ENCODE data around the gene TMC4.
"Not testable (repeated sequence)": the region's sequence is repeated elsewhere in the genome, so short reads cannot be mapped to it uniquely, and the experiment has no call there.

Gene TMC4

DNA sequence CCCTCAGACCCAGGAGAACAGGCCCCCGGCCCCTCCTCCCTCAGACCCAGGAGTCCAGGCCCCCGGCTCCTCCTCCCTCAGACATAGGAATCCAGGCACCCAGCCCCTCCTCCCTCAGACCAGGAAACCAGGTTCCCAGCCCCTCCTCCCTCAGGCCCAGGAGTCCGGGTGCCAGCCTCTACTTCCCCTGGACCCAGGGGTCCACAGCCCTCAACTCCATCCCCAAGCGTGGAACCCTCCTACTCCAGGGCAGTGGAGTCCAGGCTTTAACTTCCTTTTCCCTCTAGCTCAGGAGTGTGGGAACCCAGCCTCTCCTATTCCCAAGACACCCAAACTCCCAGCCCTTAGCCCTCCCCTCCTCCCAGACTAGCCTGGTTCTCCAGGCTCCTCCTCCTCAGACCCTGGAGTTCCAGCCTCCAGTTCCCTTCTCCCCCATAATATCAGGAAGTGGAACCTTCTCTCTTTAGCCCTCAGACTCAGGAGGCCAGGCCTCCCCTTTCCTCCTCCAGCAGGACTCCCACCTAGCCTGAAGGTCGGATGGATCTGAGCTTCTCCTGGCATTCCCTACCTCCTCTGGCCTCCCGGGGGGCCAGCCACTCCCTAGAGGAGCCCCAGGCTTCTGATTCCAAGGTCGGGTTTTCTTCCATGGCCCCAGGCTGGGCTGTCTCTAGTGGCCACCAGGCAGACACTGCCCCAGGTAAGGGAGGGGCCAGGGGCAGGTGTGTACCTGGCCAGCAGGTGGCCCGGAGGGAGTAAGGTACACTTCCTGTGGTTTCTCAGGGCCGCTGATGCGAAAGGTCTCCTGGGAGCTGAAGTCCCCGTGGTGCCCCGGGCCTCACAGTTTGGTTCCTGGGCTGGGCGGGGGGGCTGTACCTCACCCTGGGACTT, at the start of gene TMC4:
TMC4 (minus strand) TSS at position 690 of the 888 bp plus-strand sequence; CDS start at position 647, 43 bp downstream.
- Mint-ChIP-seq H3K27me3 (no peaks in the 10 kb centered on the region), H3K27ac (peak within 1 kb of the TSS in 1 of 2 donors; percentile 74), H3K4me3 (no peak within 1 kb of the TSS), H3K4me1 (peaks cover 27% of the 10 kb centered on the region), H3K9me3 (no peaks in the 10 kb centered on the region)
- DNase-seq = no peak
- ATAC-seq = no peak

DNA sequence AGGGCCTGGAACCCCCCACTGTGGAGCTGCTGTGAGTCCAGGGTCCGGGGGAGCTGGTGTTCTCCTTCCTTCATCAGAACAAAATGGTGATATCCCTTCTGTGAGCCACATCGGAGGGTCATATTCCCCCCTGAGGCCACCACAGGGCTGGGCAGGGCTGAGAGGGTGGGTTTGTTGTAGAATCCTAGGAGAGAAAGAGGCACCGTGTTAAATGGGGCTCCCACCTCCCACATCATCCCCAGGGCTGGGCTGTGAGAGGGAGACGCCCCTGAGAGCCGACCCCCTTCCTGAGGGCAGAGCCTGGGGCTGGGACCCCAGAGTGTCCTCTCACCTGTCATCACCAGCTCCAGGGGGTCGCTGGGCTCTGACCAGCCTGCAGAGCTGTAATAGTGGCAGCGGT, 49.0 kb upstream of the TMC4 start:
- ATAC-seq, H3K9me3 Mint-ChIP-seq, H3K27ac Mint-ChIP-seq, DNase-seq, H3K4me3 Mint-ChIP-seq: not testable (repeated sequence)
- Mint-ChIP-seq H3K4me1 (peaks cover 11% of the 10 kb centered on the region), H3K27me3 (peaks cover 19% of the 10 kb centered on the region)

DNA sequence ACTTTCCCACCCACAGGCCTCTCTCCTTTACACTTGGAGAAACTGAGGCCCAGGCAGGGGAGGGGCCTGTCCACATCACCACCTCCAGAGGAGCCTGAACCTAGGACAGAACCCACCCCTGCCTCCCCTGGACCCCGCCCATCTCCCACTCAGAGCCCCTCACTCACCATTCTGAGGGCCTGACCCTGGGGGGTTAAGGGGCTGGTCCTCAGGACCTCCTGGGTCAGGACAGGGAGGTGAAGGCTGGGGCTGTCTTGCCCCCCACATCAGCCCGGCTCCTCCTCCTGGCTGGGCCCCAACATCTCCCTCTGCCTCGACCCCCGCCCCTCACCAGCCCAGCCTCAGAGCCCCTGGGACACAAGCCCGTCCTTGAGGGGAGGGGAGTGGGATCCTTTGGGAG, 46.7 kb upstream of the TMC4 start:
- not testable (repeated sequence) for H3K4me3 Mint-ChIP-seq, H3K9me3 Mint-ChIP-seq, H3K27ac Mint-ChIP-seq, DNase-seq, ATAC-seq
- Mint-ChIP-seq H3K27me3 (peaks cover 19% of the 10 kb centered on the region), H3K4me1 (peaks cover 11% of the 10 kb centered on the region)

DNA sequence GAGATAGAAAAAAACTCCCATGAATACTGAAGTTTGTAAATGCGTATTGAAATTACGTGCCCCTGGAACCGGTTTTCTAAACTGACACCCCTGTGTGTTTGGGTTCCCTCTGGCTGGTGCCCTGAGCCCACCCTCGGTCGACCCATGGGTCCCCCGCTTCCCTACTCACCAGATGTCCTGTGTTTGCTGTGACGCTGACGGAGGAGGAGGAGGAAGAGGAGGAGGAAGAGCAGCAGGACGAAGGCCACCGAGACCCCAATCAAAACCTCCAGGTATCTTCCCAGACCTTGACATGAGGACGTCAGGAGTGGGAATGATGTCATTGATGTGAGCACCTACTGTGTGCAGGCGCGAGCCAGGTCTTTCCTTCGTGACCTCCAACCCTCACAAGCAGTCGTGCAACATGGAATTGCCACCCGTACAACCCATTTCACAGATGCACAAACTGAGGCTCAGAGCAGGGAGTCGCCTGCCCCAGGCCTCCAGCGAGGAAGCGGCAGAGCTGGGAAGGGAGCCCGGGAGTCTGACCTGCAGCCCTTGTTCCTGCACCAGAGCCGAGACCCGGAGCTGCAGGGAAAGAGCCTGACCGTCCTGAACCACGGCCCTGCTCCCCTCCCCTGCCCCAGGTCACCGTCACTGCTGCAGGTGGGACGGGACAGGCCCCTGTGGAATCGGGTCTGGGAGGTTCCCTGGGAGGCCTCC, 46.2 kb upstream of the TMC4 start:
- H3K27ac Mint-ChIP-seq = no peak overlapping the region
- H3K4me1 Mint-ChIP-seq = peaks cover 11% of the 10 kb centered on the region
- ATAC-seq (no peak), DNase-seq (no peak)
- no peak overlapping the region for H3K4me3 Mint-ChIP-seq
- peaks cover 17% of the 10 kb centered on the region for H3K27me3 Mint-ChIP-seq
- no peaks in the 10 kb centered on the region for H3K9me3 Mint-ChIP-seq

DNA sequence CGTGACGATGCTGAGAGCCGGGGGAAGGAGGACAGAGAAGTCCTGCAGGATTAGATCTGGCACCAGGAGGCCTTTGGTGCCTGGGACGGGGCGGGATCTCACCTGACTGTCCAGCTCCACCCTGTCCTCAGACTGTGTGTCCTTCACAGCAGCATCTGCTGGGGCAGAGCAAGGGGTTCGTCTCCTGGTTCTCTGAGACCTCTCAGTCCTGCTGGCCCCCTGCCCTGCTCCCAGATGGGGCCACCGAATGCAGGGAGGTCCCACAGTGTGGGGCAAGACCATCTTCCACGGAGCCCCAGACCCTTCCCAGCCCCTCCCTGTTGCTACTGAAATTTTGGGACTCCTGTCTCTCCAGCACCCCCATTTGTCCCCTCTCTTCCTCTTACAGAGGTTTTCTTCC, 45.3 kb upstream of the TMC4 start:
- Mint-ChIP-seq H3K9me3 (no peaks in the 10 kb centered on the region), H3K27ac (no peak overlapping the region), H3K4me1 (peaks cover 9% of the 10 kb centered on the region), H3K4me3 (no peak overlapping the region), H3K27me3 (peaks cover 8% of the 10 kb centered on the region)
- ATAC-seq (no peak), DNase-seq (no peak)

- H3K27me3 Mint-ChIP-seq, H3K9me3 Mint-ChIP-seq, H3K4me3 Mint-ChIP-seq, H3K4me1 Mint-ChIP-seq, ATAC-seq, DNase-seq: not testable (repeated sequence)
- peak overlapping the region in 1 of 2 donors; percentile 83 for H3K27ac Mint-ChIP-seq
Observed at GRCh38 chr19:54217517-54218247, 44.7 kb upstream of the TMC4 start.

DNA sequence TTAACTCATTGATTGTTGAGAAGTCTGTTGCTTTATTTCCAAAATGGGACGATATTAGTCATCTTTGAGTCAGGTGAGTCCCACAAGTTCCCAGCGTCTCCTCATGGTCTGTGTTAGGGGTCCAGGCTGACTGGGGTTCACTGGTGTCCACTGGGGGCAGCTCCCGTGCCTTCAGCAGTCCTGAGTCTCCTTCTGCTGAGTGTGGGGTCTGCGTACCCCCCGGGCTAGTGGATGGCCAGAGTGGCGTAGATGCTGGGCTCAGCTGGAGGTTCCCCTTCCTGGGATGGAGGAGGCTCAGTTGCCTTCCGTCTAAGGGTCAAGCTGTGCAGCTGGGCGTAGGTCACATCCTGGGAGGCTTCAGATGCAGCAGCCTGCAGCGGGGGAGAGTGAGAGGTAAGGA, 43.9 kb upstream of the TMC4 start:
- Mint-ChIP-seq H3K27ac (no peak overlapping the region), H3K9me3 (no peaks in the 10 kb centered on the region), H3K4me1 (no peaks in the 10 kb centered on the region), H3K4me3 (no peak overlapping the region), H3K27me3 (no peaks in the 10 kb centered on the region)
- DNase-seq (no peak), ATAC-seq (no peak)

DNA sequence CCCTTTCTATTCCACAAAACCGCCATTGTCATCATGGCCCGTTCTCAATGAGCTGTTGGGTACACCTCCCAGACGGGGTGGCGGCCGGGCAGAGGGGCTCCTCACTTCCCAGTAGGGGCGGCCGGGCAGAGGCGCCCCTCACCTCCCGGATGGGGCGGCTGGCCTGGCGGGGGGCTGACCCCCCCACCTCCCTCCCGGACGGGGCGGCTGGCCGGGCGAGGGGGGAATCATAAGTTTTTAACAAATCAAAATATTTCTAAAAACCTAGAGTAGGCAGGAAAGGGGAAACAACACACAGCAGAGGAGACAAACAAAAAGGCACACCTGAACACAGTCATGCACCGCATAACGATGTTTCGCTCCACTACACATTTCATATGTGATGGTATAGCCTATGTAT, 41.8 kb upstream of the TMC4 start:
- H3K9me3 Mint-ChIP-seq, H3K27ac Mint-ChIP-seq, H3K4me3 Mint-ChIP-seq, H3K27me3 Mint-ChIP-seq, DNase-seq, ATAC-seq: not testable (repeated sequence)
- H3K4me1 Mint-ChIP-seq = peaks cover 17% of the 10 kb centered on the region

DNA sequence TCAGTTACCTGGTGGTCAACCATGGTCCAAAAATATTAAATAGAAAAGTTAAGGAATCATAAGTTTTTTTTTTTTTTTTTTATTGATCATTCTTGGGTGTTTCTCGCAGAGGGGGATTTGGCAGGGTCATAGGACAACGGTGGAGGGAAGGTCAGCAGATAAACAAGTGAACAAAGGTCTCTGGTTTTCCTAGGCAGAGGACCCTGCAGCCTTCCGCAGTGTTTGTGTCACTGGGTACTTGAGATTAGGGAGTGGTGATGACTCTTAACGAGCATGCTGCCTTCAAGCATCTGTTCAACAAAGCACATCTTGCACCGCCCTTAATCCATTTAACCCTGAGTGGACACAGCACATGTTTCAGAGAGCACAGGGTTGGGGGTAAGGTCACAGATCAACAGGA, 41.3 kb upstream of the TMC4 start:
- ATAC-seq, H3K27ac Mint-ChIP-seq, DNase-seq, H3K9me3 Mint-ChIP-seq, H3K4me3 Mint-ChIP-seq, H3K27me3 Mint-ChIP-seq: not testable (repeated sequence)
- peaks cover 22% of the 10 kb centered on the region for H3K4me1 Mint-ChIP-seq

- no peak for DNase-seq
- Mint-ChIP-seq H3K4me1 (peaks cover 52% of the 10 kb centered on the region), H3K27me3 (no peaks in the 10 kb centered on the region), H3K4me3 (peak overlapping the region in 1 of 2 donors; percentile 34), H3K9me3 (no peaks in the 10 kb centered on the region), H3K27ac (peak overlapping the region; percentile 6 to 38)
- no peak for ATAC-seq
Observed at GRCh38 chr19:54211235-54211634, 38.3 kb upstream of the TMC4 start.

- no peak for ATAC-seq
- H3K4me1 Mint-ChIP-seq = peaks cover 65% of the 10 kb centered on the region
- H3K4me3 Mint-ChIP-seq = peak overlapping the region; percentile 46 to 64
- H3K27ac Mint-ChIP-seq = peak overlapping the region; percentile 81 to 89
- H3K27me3 Mint-ChIP-seq = no peaks in the 10 kb centered on the region
- DNase-seq = no peak
- H3K9me3 Mint-ChIP-seq = no peaks in the 10 kb centered on the region
Observed at GRCh38 chr19:54209811-54210494, 37.0 kb upstream of the TMC4 start.

DNA sequence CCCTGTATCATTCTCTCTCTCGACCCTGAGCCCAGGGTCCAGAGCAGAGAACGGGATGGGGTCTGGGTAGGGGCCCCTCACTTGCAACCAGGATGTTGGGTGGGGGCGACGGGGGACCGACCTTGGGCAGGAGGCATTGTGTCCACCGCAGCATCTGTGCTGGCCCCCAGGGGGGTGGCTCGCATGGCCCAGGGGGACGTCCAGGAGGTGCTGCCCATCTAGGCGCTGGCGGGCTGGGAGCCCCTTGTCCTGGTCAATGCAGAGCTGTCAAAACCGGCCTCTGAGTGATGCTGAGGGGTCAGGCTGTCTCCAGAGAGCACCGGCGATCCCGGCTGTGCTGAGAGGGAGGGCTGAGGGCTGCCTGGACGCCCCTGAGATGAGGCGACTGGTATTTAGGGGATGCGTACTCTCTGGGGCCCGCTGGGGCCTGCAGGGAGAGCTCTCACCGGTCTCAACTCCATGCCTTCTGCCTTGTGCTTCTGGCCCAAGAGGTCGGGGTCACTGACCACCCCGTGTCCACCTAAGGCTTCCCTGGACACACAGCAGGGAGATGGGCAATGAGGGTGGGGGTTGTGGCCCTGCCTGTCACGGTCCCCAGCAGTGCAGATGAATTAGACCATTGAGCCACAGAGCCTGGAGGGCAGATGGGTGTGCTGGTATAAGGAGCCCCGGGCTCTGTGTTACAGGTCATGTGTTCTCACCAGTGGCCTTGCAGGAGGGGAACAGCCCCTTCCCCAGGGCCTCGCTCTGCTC, 36.3 kb upstream of the TMC4 start:
- peak overlapping the region in 1 of 2 donors; percentile 81 for H3K27ac Mint-ChIP-seq
- peak overlapping the region in 1 of 2 donors; percentile 49 for H3K4me3 Mint-ChIP-seq
- no peaks in the 10 kb centered on the region for H3K9me3 Mint-ChIP-seq
- ATAC-seq (no peak), DNase-seq (no peak)
- H3K27me3 Mint-ChIP-seq = no peaks in the 10 kb centered on the region
- H3K4me1 Mint-ChIP-seq = peaks cover 72% of the 10 kb centered on the region

- no peak for ATAC-seq
- no peaks in the 10 kb centered on the region for H3K9me3 Mint-ChIP-seq
- H3K27me3 Mint-ChIP-seq = no peaks in the 10 kb centered on the region
- peak overlapping the region; percentile 64 to 90 for H3K27ac Mint-ChIP-seq
- H3K4me1 Mint-ChIP-seq = peaks cover 77% of the 10 kb centered on the region
- H3K4me3 Mint-ChIP-seq = peak overlapping the region; percentile 46 to 49
- no peak for DNase-seq
Observed at GRCh38 chr19:54208784-54209057, 35.8 kb upstream of the TMC4 start.

DNA sequence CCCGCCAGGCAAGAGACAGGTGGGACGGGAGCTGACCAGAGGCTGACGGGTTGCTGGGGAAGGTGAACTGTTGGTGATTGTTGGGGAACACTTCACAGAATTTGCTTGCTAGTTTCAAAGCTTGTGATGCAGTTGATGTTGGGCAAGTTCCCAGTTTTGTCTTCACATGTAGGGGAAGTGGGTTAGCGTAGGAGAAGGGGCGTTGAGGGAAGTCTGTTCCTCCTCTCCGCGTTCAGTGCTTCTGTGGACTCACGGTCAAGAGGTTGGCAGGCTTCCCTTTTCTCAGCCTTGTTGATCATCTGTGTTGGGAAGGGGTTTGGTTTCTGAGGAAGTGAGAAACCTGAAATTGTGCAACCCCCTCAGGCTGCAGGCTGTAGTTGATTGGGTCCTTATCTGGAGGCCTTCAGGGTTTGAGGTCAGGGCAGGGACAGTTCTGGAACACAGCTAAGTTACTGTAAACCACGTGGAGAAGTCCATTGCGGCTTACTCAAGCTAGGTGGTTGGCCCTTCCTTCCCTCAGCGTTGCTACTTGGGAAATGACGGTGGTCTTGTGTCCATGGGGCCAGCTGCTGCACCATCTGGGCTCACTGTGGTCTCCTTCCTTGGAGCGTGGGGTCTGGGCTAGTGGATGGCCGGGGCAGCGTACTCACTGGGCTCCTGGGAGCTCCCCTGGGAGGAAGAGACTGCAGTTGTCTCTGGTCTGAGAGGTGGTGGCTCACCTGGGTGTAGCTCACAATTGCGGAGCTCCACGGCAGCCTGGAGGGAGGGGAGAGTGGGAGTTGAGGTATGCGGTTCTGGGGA, 35.2 kb upstream of the TMC4 start:
- no peaks in the 10 kb centered on the region for H3K27me3 Mint-ChIP-seq
- peak overlapping the region; percentile 46 to 49 for H3K4me3 Mint-ChIP-seq

More for the DNA sequence above, 35.2 kb upstream of the TMC4 start:
- peak; percentile 36 for ATAC-seq
- H3K4me1 Mint-ChIP-seq = peaks cover 83% of the 10 kb centered on the region
- no peaks in the 10 kb centered on the region for H3K9me3 Mint-ChIP-seq
- peak overlapping the region; percentile 64 to 90 for H3K27ac Mint-ChIP-seq
- DNase-seq = peak in 1 of 2 donors; percentile 65

All from stimulated activated naive CD8-positive, alpha-beta T cell treated with anti-CD3 and anti-CD28 coated beads, Interleukin-15, amount 100 ng/mL, for 72 hours (primary cell).